CD14-positive monocyte (primary cell): Measurements from ENCODE around the gene MEIS1. TPM values are rescaled to one million over a fixed set of nuclear protein-coding genes. Genes with fewer than 3 reads are reported as not detected.

Experiments used
- DNase-seq, 3 donors: peaks; one replicate each; pipeline ENCODE4 v3.0.0-alpha.2; 2011 to 2022
- H2AFZ ChIP-seq: 2 replicates; pipeline ENCODE4 v1.6.0; 2012; ENCODE audit warnings: mild to moderate bottlenecking, low read depth, low read length, inconsistent platforms; ENCODE audit not compliant: insufficient read depth, poor library complexity, severe bottlenecking
- H3K27ac ChIP-seq, 2 donors: 1 replicate in 1 of 2; 2 replicates in 1 of 2; pipeline ENCODE4 v1.5.1; 2012 to 2013; ENCODE audit warnings: low read length in 2 of 2, control low read depth in 1 of 2, inconsistent platforms in 1 of 2, low read depth in 1 of 2, mild to moderate bottlenecking in 1 of 2
- H3K27me3 ChIP-seq, 2 donors: one replicate each; pipeline versions ENCODE4 v1.6.0 to v1.6.1; 2011 to 2013; ENCODE audit warnings: low read length in 2 of 2; ENCODE audit not compliant: control insufficient read depth in 2 of 2, insufficient read depth in 2 of 2
- H3K36me3 ChIP-seq, 2 donors: replicated peaks in 1 of 2; 1 replicate in 1 of 2; 2 replicates in 1 of 2; pipeline versions ENCODE4 v1.5.1 to v1.6.1; 2012 to 2013; ENCODE audit warnings: low read length in 2 of 2, control low read depth in 1 of 2, inconsistent platforms in 1 of 2, mild to moderate bottlenecking in 1 of 2; ENCODE audit not compliant: insufficient read depth in 2 of 2, control insufficient read depth in 1 of 2
- H3K4me1 ChIP-seq, 2 donors: 1 replicate in 1 of 2; 2 replicates in 1 of 2; pipeline versions ENCODE4 v1.5.1 to v1.6.1; 2012 to 2013; ENCODE audit warnings: low read length in 2 of 2, control low read depth in 1 of 2, inconsistent platforms in 1 of 2, mild to moderate bottlenecking in 1 of 2, moderate library complexity in 1 of 2; ENCODE audit not compliant: insufficient read depth in 2 of 2, control insufficient read depth in 1 of 2
- H3K4me2 ChIP-seq: replicated peaks from 2 replicates; pipeline ENCODE3; 2012; ENCODE audit warnings: low read length, moderate library complexity, mild to moderate bottlenecking; ENCODE audit not compliant: poor library complexity, severe bottlenecking; ENCODE audit errors: extremely low read depth
- H3K4me3 ChIP-seq, 3 experiments: fragments of 200-600 bp in 1 of 3; sonication (generic) in 1 of 3; replicated peaks in 1 of 3; 1 replicate in 2 of 3; 2 replicates in 1 of 3; pipeline ENCODE4 v1.5.1; 2011 to 2013; ENCODE audit warnings: low read length in 3 of 3, mild to moderate bottlenecking in 3 of 3, control low read depth in 2 of 3, low read depth in 2 of 3, inconsistent platforms in 1 of 3, moderate library complexity in 1 of 3
- H3K79me2 ChIP-seq: 2 replicates; pipeline ENCODE4 v1.6.0; 2012; ENCODE audit warnings: mild to moderate bottlenecking, control low read depth, inconsistent platforms, low read length, moderate library complexity; ENCODE audit not compliant: insufficient read depth
- H3K9ac ChIP-seq: 2 replicates; pipeline ENCODE4 v1.6.0; 2017; ENCODE audit warnings: low read length, mild to moderate bottlenecking; ENCODE audit not compliant: insufficient read depth, poor library complexity, severe bottlenecking
- H3K9me3 ChIP-seq, 2 donors: replicated peaks in 1 of 2; 1 replicate in 1 of 2; 2 replicates in 1 of 2; pipeline versions ENCODE4 v1.5.1 to v1.6.1; 2012 to 2013; ENCODE audit warnings: low read length in 2 of 2, control low read depth in 1 of 2; ENCODE audit not compliant: control insufficient read depth in 1 of 2, insufficient read depth in 1 of 2
- H4K20me1 ChIP-seq: 2 replicates; pipeline ENCODE4 v1.6.0; 2012; ENCODE audit warnings: mild to moderate bottlenecking, low read length, control low read depth, moderate library complexity; ENCODE audit not compliant: insufficient read depth
- H3K27ac Mint-ChIP-seq, 7 donors: one replicate each; pipeline ENCODE4 v1.8.0; 2020; ENCODE audit warnings: mild to moderate bottlenecking in 7 of 7, mixed read lengths in 7 of 7, moderate library complexity in 6 of 7, inconsistent platforms in 2 of 7
- H3K27me3 Mint-ChIP-seq, 3 donors: one replicate each; pipeline ENCODE4 v1.8.0; 2021 to 2022; ENCODE audit warnings: low read depth in 3 of 3, mild to moderate bottlenecking in 3 of 3, mixed read lengths in 3 of 3, moderate library complexity in 3 of 3, inconsistent platforms in 1 of 3
- H3K36me3 Mint-ChIP-seq, 2 donors: one replicate each; pipeline ENCODE4 v1.8.0; 2020; ENCODE audit warnings: mixed read lengths in 2 of 2, inconsistent platforms in 1 of 2, mild to moderate bottlenecking in 1 of 2
- H3K4me1 Mint-ChIP-seq: one replicate; pipeline ENCODE4 v1.8.0; 2020; ENCODE audit warnings: mild to moderate bottlenecking, mixed read lengths
- H3K4me3 Mint-ChIP-seq, 2 donors: one replicate each; pipeline ENCODE4 v1.8.0; 2020; ENCODE audit warnings: mild to moderate bottlenecking in 2 of 2, mixed read lengths in 2 of 2, moderate library complexity in 1 of 2
- H3K9me3 Mint-ChIP-seq, 7 donors: one replicate each; pipeline ENCODE4 v1.8.0; 2020 to 2022; ENCODE audit warnings: mixed read lengths in 7 of 7, mild to moderate bottlenecking in 6 of 7, moderate library complexity in 6 of 7, inconsistent platforms in 2 of 7
- CTCF ChIP-seq: fragments of 200-600 bp; IDR thresholded peaks from one replicate; pipeline ENCODE4 v1.8.0; 2022; ENCODE audit warnings: antibody characterized with exemption, mild to moderate bottlenecking
- WGBS: methylation state at CpG from one replicate; pipeline ENCODE4 v1.1.5; 2013; ENCODE audit warnings: missing lambda C conversion rate; ENCODE audit not compliant: insufficient coverage; 5-methylcytosine and 5-hydroxymethylcytosine counted together
- intact Hi-C, 2 donors: fragments of 100-400 bp; cut with micrococcal nuclease; formaldehyde crosslinking; loops; one replicate each; pipeline versions ENCODE4 v1.15.0 to v1.15.1; 2023
- polyA plus RNA-seq, 3 donors: library from polyadenylated mRNA; depleted of rRNA in 1 of 3; unstranded in 2 of 3; stranded (reverse) in 1 of 3; fragments of 300-500 nt in 2 of 3; fragments of >200 nt in 1 of 3; fragmentation: Illumina TruSeq in 2 of 3; gene quantifications; 1 replicate in 2 of 3; 2 replicates in 1 of 3; pipeline ENCODE4 v1.2.3, GENCODE V29; 2012 to 2021

The MEIS1 gene
- polyA plus RNA-seq, 3 donors = 0.09 to 0.40 TPM; not detected in 1

- WGBS = no CpG with 5 or more reads among the region's 7 CpGs
Measured at GRCh38 chr2:66573416-66573815, 138.5 kb downstream of the MEIS1 start.

DNA sequence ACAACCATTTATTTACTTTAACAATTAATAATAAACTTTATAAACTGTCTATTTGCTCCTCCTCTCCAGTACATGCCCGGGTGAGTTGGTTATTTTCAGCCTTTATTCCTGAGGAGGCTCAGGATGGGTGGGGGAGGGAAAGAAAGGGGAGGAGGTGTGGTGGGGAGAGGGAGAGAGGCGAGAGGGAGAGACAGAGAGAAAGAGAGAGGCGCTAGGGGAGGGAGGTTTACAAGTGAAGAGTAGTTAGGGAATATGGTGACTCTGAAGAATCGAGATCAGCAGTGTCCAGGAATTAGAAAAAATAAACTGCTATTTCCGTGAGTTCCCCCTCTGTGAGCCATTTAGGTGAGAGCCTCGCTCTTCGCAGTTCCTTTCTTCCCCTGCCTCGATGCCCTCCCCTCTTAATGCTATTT, 138.9 kb downstream of the MEIS1 start:
- H3K9ac ChIP-seq = no peak overlapping the region
- peaks cover 0 to 23% of the 10 kb centered on the region in 2 donors for H3K9me3 ChIP-seq
- intact Hi-C loops = loop anchor here in 1 of 2 donors (10.0 kb wide), 1 partner anchor 139 kb away; the partner anchor contains the start of gene MEIS1
- no peak overlapping the region for H2AFZ ChIP-seq
- peaks cover 52 to 58% of the 10 kb centered on the region in 2 donors for H3K27me3 ChIP-seq
- peaks cover 30 to 34% of the 10 kb centered on the region in 2 donors for H3K4me1 ChIP-seq
- Mint-ChIP-seq H3K4me3 (peak overlapping the region in 1 of 2 donors; percentile 31), H3K27me3 (peaks cover 26 to 53% (median 35%) of the 10 kb centered on the region in 3 donors), H3K27ac (no peak overlapping the region), H3K9me3 (peaks cover 0 to 15% (median 8%) of the 10 kb centered on the region in 7 donors), H3K36me3 (peaks cover 0 to 2% of the 10 kb centered on the region in 2 donors), H3K4me1 (peaks cover 35% of the 10 kb centered on the region)
- no peak overlapping the region for H3K27ac ChIP-seq
- 0% methylated on average over 1 of the region's 8 CpGs for WGBS
- no peak for TF ChIP-seq CTCF
- no peak overlapping the region for H3K4me2 ChIP-seq
- H4K20me1 ChIP-seq = no peaks in the 10 kb centered on the region
- no peak for DNase-seq
- H3K79me2 ChIP-seq = no peaks in the 10 kb centered on the region
- H3K36me3 ChIP-seq = no peaks in the 10 kb centered on the region
- H3K4me3 ChIP-seq = no peak overlapping the region

More at GRCh38 chr2:66573416-66573815, 138.5 kb downstream of the MEIS1 start:
- no peak for DNase-seq
- H4K20me1 ChIP-seq = no peaks in the 10 kb centered on the region
- Mint-ChIP-seq H3K27ac (no peak overlapping the region), H3K36me3 (peaks cover 0 to 2% of the 10 kb centered on the region in 2 donors), H3K9me3 (peaks cover 0 to 15% (median 6%) of the 10 kb centered on the region in 7 donors), H3K27me3 (peaks cover 26 to 49% (median 35%) of the 10 kb centered on the region in 3 donors), H3K4me1 (peaks cover 35% of the 10 kb centered on the region), H3K4me3 (no peak overlapping the region)
- no peak overlapping the region for H3K4me3 ChIP-seq
- no peak overlapping the region for H2AFZ ChIP-seq
- H3K27me3 ChIP-seq = peaks cover 48 to 54% of the 10 kb centered on the region in 2 donors
- no peak for TF ChIP-seq CTCF
- no peak overlapping the region for H3K4me2 ChIP-seq
- no peaks in the 10 kb centered on the region for H3K36me3 ChIP-seq
- H3K79me2 ChIP-seq = no peaks in the 10 kb centered on the region
- no peak overlapping the region for H3K27ac ChIP-seq
- H3K4me1 ChIP-seq = peaks cover 30 to 34% of the 10 kb centered on the region in 2 donors
- intact Hi-C loops = loop anchor here in 1 of 2 donors (10.0 kb wide), 1 partner anchor 139 kb away; the partner anchor contains the start of gene MEIS1
- no peak overlapping the region for H3K9ac ChIP-seq
- H3K9me3 ChIP-seq = peaks cover 0 to 19% of the 10 kb centered on the region in 2 donors
